Mesenchymal stem cell (in vitro differentiated cells and primary cell): Measurements from ENCODE around the gene INVS.

Experiments
- DNase-seq: peaks from one replicate; pipeline ENCODE4 v3.0.0-alpha.2; 2013
- H2AFZ ChIP-seq: one replicate; pipeline ENCODE4 v1.6.1; 2013; ENCODE audit warnings: low read depth, mild to moderate bottlenecking, control low read depth, inconsistent platforms, low read length, moderate library complexity
- H2AK5ac ChIP-seq: 2 replicates; pipeline ENCODE4 v1.6.1; 2013; ENCODE audit warnings: low read length, moderate library complexity, mild to moderate bottlenecking, inconsistent platforms; ENCODE audit not compliant: severe bottlenecking
- H2BK120ac ChIP-seq: one replicate; pipeline ENCODE4 v1.6.1; 2013; ENCODE audit warnings: low read depth, mild to moderate bottlenecking, inconsistent platforms, low read length, moderate library complexity
- H2BK12ac ChIP-seq, 2 experiments: one replicate each; pipeline ENCODE4 v1.6.1; 2013; ENCODE audit warnings: inconsistent platforms in 2 of 2, low read length in 2 of 2, mild to moderate bottlenecking in 2 of 2, moderate library complexity in 2 of 2, control low read depth in 1 of 2
- H2BK15ac ChIP-seq: one replicate; pipeline ENCODE4 v1.6.1; 2013; ENCODE audit warnings: mild to moderate bottlenecking, low read depth, inconsistent platforms; ENCODE audit not compliant: poor library complexity, severe bottlenecking
- H2BK5ac ChIP-seq: 2 replicates; pipeline ENCODE4 v1.6.1; 2013; ENCODE audit warnings: low read depth, mild to moderate bottlenecking, low read length, control low read depth, inconsistent platforms; ENCODE audit not compliant: poor library complexity, severe bottlenecking
- H3K14ac ChIP-seq, 2 experiments: one replicate each; pipeline ENCODE4 v1.6.1; 2013; ENCODE audit warnings: inconsistent platforms in 2 of 2, low read length in 2 of 2, control low read depth in 1 of 2, mild to moderate bottlenecking in 1 of 2, moderate library complexity in 1 of 2
- H3K18ac ChIP-seq, 2 experiments: one replicate each; pipeline ENCODE4 v1.6.1; 2013; ENCODE audit warnings: inconsistent platforms in 2 of 2, low read length in 2 of 2, control low read depth in 1 of 2, low read depth in 1 of 2, mild to moderate bottlenecking in 1 of 2
- H3K23ac ChIP-seq, 2 experiments: one replicate each; pipeline ENCODE4 v1.6.1; 2013; ENCODE audit warnings: inconsistent platforms in 2 of 2, low read length in 2 of 2, mild to moderate bottlenecking in 2 of 2, moderate library complexity in 2 of 2, control low read depth in 1 of 2
- H3K27ac ChIP-seq: 2 replicates; pipeline ENCODE4 v1.5.1; 2013; ENCODE audit warnings: mild to moderate bottlenecking, moderate library complexity, low read length, control low read depth, inconsistent platforms; ENCODE audit not compliant: poor library complexity, severe bottlenecking
- H3K27me3 ChIP-seq, 2 experiments: 2 replicates each; pipeline versions ENCODE4 v1.6.1 to v1.7.0; 2013; ENCODE audit warnings: low read length in 2 of 2, mild to moderate bottlenecking in 2 of 2, moderate library complexity in 2 of 2, control low read depth in 1 of 2, inconsistent platforms in 1 of 2; ENCODE audit not compliant: control insufficient read depth in 1 of 2, insufficient read depth in 1 of 2
- H3K36me3 ChIP-seq, 2 experiments: 2 replicates each; pipeline versions ENCODE4 v1.6.1 to v1.7.0; 2013; ENCODE audit warnings: low read length in 2 of 2, control low read depth in 1 of 2, inconsistent platforms in 1 of 2, low read depth in 1 of 2, mild to moderate bottlenecking in 1 of 2; ENCODE audit not compliant: insufficient read depth in 2 of 2, control insufficient read depth in 1 of 2
- H3K4ac ChIP-seq, 2 experiments: one replicate each; pipeline ENCODE4 v1.6.1; 2013; ENCODE audit warnings: inconsistent platforms in 2 of 2, low read length in 2 of 2, mild to moderate bottlenecking in 2 of 2, moderate library complexity in 2 of 2, control low read depth in 1 of 2, low read depth in 1 of 2
- H3K4me1 ChIP-seq: 2 replicates; pipeline ENCODE4 v1.6.1; 2013; ENCODE audit warnings: low read depth, low read length, control low read depth; ENCODE audit not compliant: control insufficient read depth, insufficient read depth
- H3K4me2 ChIP-seq: 2 replicates; pipeline ENCODE4 v1.6.1; 2013; ENCODE audit warnings: low read length, mild to moderate bottlenecking, inconsistent platforms; ENCODE audit not compliant: poor library complexity, severe bottlenecking
- H3K4me3 ChIP-seq, 2 experiments: 2 replicates each; pipeline versions ENCODE4 v1.5.1 to v1.7.0; 2013; ENCODE audit warnings: low read length in 2 of 2, mild to moderate bottlenecking in 2 of 2, control low read depth in 1 of 2, low read depth in 1 of 2; ENCODE audit not compliant: insufficient read depth in 1 of 2
- H3K79me1 ChIP-seq: replicated peaks from 2 replicates; pipeline ENCODE4 v1.6.1; 2013; ENCODE audit warnings: mild to moderate bottlenecking, control low read depth, low read length, inconsistent platforms; ENCODE audit not compliant: poor library complexity, severe bottlenecking
- H3K9ac ChIP-seq: 2 replicates; pipeline ENCODE4 v1.7.0; 2013; ENCODE audit warnings: mild to moderate bottlenecking, low read length, moderate library complexity
- H3K9me3 ChIP-seq: 2 replicates; pipeline ENCODE4 v1.7.0; 2013; ENCODE audit warnings: mild to moderate bottlenecking, low read length; ENCODE audit not compliant: control insufficient read depth
- H4K8ac ChIP-seq: one replicate; pipeline ENCODE4 v1.6.1; 2013; ENCODE audit warnings: inconsistent platforms, mild to moderate bottlenecking, low read length, moderate library complexity
- H4K91ac ChIP-seq: one replicate; pipeline ENCODE4 v1.6.1; 2013; ENCODE audit warnings: mild to moderate bottlenecking, low read length, inconsistent platforms
- WGBS: methylation state at CpG from one replicate; pipeline ENCODE4 v1.1.7; 2013; ENCODE audit warnings: mixed read lengths; 5-methylcytosine and 5-hydroxymethylcytosine counted together

INVS gene

GRCh38 chr9:100294341-100294740 lies 195.3 kb downstream of the INVS start:
- peaks cover 4% of the 10 kb centered on the region for H3K4me1 ChIP-seq
- no peak overlapping the region for H2BK120ac ChIP-seq
- no peak overlapping the region for H3K4me2 ChIP-seq
- H2BK5ac ChIP-seq, result no peak overlapping the region
- no peaks in the 10 kb centered on the region for H3K27me3 ChIP-seq
- H3K4me3 ChIP-seq, result no peak overlapping the region
- no peak overlapping the region for H2AFZ ChIP-seq
- no peak overlapping the region for H3K23ac ChIP-seq
- DNase-seq, result peak; percentile 17
- no peaks in the 10 kb centered on the region for H3K9me3 ChIP-seq
- no peak overlapping the region for H4K91ac ChIP-seq
- H2BK15ac ChIP-seq, result no peak overlapping the region
- peaks cover 35 to 90% of the 10 kb centered on the region in 2 experiments for H3K36me3 ChIP-seq
- 75% methylated on average over 3 of the region's 3 CpGs for WGBS
- no peak overlapping the region for H2AK5ac ChIP-seq
- no peak overlapping the region for H3K4ac ChIP-seq
- no peak overlapping the region for H2BK12ac ChIP-seq
- no peak overlapping the region for H3K14ac ChIP-seq
- H3K27ac ChIP-seq, result no peak overlapping the region
- no peak overlapping the region for H3K18ac ChIP-seq
- H3K79me1 ChIP-seq, result peaks cover 28% of the 10 kb centered on the region
- no peak overlapping the region for H3K9ac ChIP-seq
- no peak overlapping the region for H4K8ac ChIP-seq

GRCh38 chr9:100294806-100295205 lies 195.8 kb downstream of the INVS start:
- no peak overlapping the region for H2BK15ac ChIP-seq
- H2BK120ac ChIP-seq, result no peak overlapping the region
- no peak overlapping the region for H3K4me2 ChIP-seq
- H3K9ac ChIP-seq, result no peak overlapping the region
- H4K8ac ChIP-seq, result no peak overlapping the region
- no peak for DNase-seq
- no peak overlapping the region for H3K27ac ChIP-seq
- no peak overlapping the region for H3K14ac ChIP-seq
- 96% methylated on average over 6 of the region's 6 CpGs for WGBS
- peaks cover 35 to 90% of the 10 kb centered on the region in 2 experiments for H3K36me3 ChIP-seq
- no peak overlapping the region for H2AFZ ChIP-seq
- H3K18ac ChIP-seq, result no peak overlapping the region
- H3K4me1 ChIP-seq, result peaks cover 4% of the 10 kb centered on the region
- H2AK5ac ChIP-seq, result no peak overlapping the region
- no peaks in the 10 kb centered on the region for H3K9me3 ChIP-seq
- H3K27me3 ChIP-seq, result no peaks in the 10 kb centered on the region
- H3K4ac ChIP-seq, result no peak overlapping the region
- no peak overlapping the region for H2BK5ac ChIP-seq
- H3K4me3 ChIP-seq, result no peak overlapping the region
- H3K79me1 ChIP-seq, result peaks cover 28% of the 10 kb centered on the region
- no peak overlapping the region for H3K23ac ChIP-seq
- no peak overlapping the region for H2BK12ac ChIP-seq
- no peak overlapping the region for H4K91ac ChIP-seq

GRCh38 chr9:100295240-100295639 lies 196.2 kb downstream of the INVS start:
- H3K4me1 ChIP-seq, result peaks cover 4% of the 10 kb centered on the region
- no peak overlapping the region for H3K9ac ChIP-seq
- H3K23ac ChIP-seq, result no peak overlapping the region
- DNase-seq, result no peak
- no peak overlapping the region for H2BK120ac ChIP-seq
- no peak overlapping the region for H4K91ac ChIP-seq
- no peaks in the 10 kb centered on the region for H3K27me3 ChIP-seq
- no peak overlapping the region for H3K4me3 ChIP-seq
- no peak overlapping the region for H3K4ac ChIP-seq
- 82% methylated on average over 2 of the region's 2 CpGs for WGBS
- H3K27ac ChIP-seq, result no peak overlapping the region
- peaks cover 28% of the 10 kb centered on the region for H3K79me1 ChIP-seq
- H3K18ac ChIP-seq, result no peak overlapping the region
- no peak overlapping the region for H4K8ac ChIP-seq
- H2BK5ac ChIP-seq, result no peak overlapping the region
- H2BK15ac ChIP-seq, result no peak overlapping the region
- H2AFZ ChIP-seq, result no peak overlapping the region
- H3K36me3 ChIP-seq, result peaks cover 35 to 91% of the 10 kb centered on the region in 2 experiments
- H2BK12ac ChIP-seq, result no peak overlapping the region
- H3K4me2 ChIP-seq, result no peak overlapping the region
- no peak overlapping the region for H2AK5ac ChIP-seq
- no peaks in the 10 kb centered on the region for H3K9me3 ChIP-seq
- H3K14ac ChIP-seq, result no peak overlapping the region

GRCh38 chr9:100296407-100296806 lies 197.4 kb downstream of the INVS start:
- Histone ChIP-seq H2AFZ (no peak overlapping the region), H3K9ac (no peak overlapping the region), H3K18ac (no peak overlapping the region), H3K36me3 (peaks cover 30 to 100% of the 10 kb centered on the region in 2 experiments), H4K91ac (no peak overlapping the region), H2BK5ac (no peak overlapping the region), H3K27me3 (no peaks in the 10 kb centered on the region), H3K9me3 (no peaks in the 10 kb centered on the region), H2AK5ac (no peak overlapping the region), H3K14ac (no peak overlapping the region), H3K4me3 (no peak overlapping the region), H2BK12ac (no peak overlapping the region), H2BK120ac (no peak overlapping the region), H3K4ac (no peak overlapping the region), H4K8ac (no peak overlapping the region), H3K27ac (no peak overlapping the region), H3K4me1 (peaks cover 4% of the 10 kb centered on the region), H3K23ac (no peak overlapping the region), H3K4me2 (no peak overlapping the region), H3K79me1 (peaks cover 35% of the 10 kb centered on the region), H2BK15ac (no peak overlapping the region)
- WGBS, result 98% methylated on average over 4 of the region's 4 CpGs
- DNase-seq, result no peak
